Loucy (cell line): ENCODE results near the gene LTBR.

Experiments used
- CTCF ChIP-seq: fragments of 200-600 bp; sonication (generic); conservative IDR thresholded peaks from 2 replicates; pipeline ENCODE4 v1.5.1; 2014; ENCODE audit warnings: mild to moderate bottlenecking, antibody characterized with exemption, low read length
- EZH2phosphoT487 ChIP-seq: fragments of 200-600 bp; IDR thresholded peaks from 2 replicates; pipeline ENCODE4 v1.6.1; 2018; ENCODE audit warnings: antibody characterized with exemption, mild to moderate bottlenecking, moderate library complexity, borderline replicate concordance

- TF ChIP-seq CTCF (no peak), EZH2phosphoT487 (no peak)
Measured at GRCh38 chr12:6438345-6438744, 54.4 kb downstream of the LTBR start.
